Amniotic epithelial cell (primary cell): ENCODE data around the gene ZNF302.
"Not testable (repeated sequence)": the region's sequence is repeated elsewhere in the genome, so short reads cannot be mapped to it uniquely, and the experiment has no call there.

Experiments used
- DNase-seq: peaks from one replicate; pipeline ENCODE4 v3.0.0-alpha.2; 2010; ENCODE audit warnings: low read depth

The ZNF302 gene

GRCh38 chr19:34677386-34678084 lies at the start of gene ZNF302:
Gene ZNF302 (plus strand): TSS chr19:34677678. CDS start chr19:34678805, 1,127 bp downstream.
- peak; percentile 98 for DNase-seq

- no peak for DNase-seq
Observed at GRCh38 chr19:34633802-34634201, 43.7 kb upstream of the ZNF302 start.

- peak; percentile 50 for DNase-seq
Observed at GRCh38 chr19:34639491-34640085, 37.9 kb upstream of the ZNF302 start.

- DNase-seq: no peak
Observed at GRCh38 chr19:34642241-34642640, 35.2 kb upstream of the ZNF302 start.

- DNase-seq: no peak
Observed at GRCh38 chr19:34644991-34645461, 32.5 kb upstream of the ZNF302 start.

- no peak for DNase-seq
Observed at GRCh38 chr19:34645551-34645950, 31.9 kb upstream of the ZNF302 start.

GRCh38 chr19:34649886-34650543 lies 27.5 kb upstream of the ZNF302 start:
- DNase-seq: no peak

- DNase-seq: no peak
Observed at GRCh38 chr19:34651747-34652146, 25.7 kb upstream of the ZNF302 start.

- DNase-seq: no peak
Observed at GRCh38 chr19:34654796-34655195, 22.7 kb upstream of the ZNF302 start.

GRCh38 chr19:34655651-34656050 lies 21.8 kb upstream of the ZNF302 start:
- DNase-seq: no peak

- DNase-seq: no peak
Observed at GRCh38 chr19:34661357-34661756, 16.1 kb upstream of the ZNF302 start.

GRCh38 chr19:34662919-34663318 lies 14.6 kb upstream of the ZNF302 start:
- DNase-seq: no peak

- no peak for DNase-seq
Observed at GRCh38 chr19:34664168-34664567, 13.3 kb upstream of the ZNF302 start.

- DNase-seq: no peak
Observed at GRCh38 chr19:34664870-34665269, 12.6 kb upstream of the ZNF302 start.

- not testable (repeated sequence) for DNase-seq
Observed at GRCh38 chr19:34665275-34665674, 12.2 kb upstream of the ZNF302 start.

GRCh38 chr19:34666200-34666957 lies 11.1 kb upstream of the ZNF302 start:
- DNase-seq: no peak

- no peak for DNase-seq
Observed at GRCh38 chr19:34666958-34667265, 10.6 kb upstream of the ZNF302 start.

- DNase-seq: peak; percentile 16
Observed at GRCh38 chr19:34667349-34668076, 10.0 kb upstream of the ZNF302 start.

GRCh38 chr19:34668077-34668689 lies 9.3 kb upstream of the ZNF302 start:
- DNase-seq: not testable (repeated sequence)

GRCh38 chr19:34668690-34669089 lies 8.8 kb upstream of the ZNF302 start:
- not testable (repeated sequence) for DNase-seq

- DNase-seq: no peak
Observed at GRCh38 chr19:34669305-34669704, 8.2 kb upstream of the ZNF302 start.
